Thyroid gland (tissue), 4 donors: ENCODE data around the gene MAGOHB. TPM values are rescaled to one million over a fixed set of nuclear protein-coding genes. Genes with fewer than 3 reads are reported as not detected.

Experiments
- DNase-seq, 2 donors: peaks; one replicate each; pipeline ENCODE4 v3.0.0-alpha.2; 2019
- H3K27ac ChIP-seq, 3 donors: fragments of 200-600 bp; sonication (generic); 1 replicate in 2 of 3; 2 replicates in 1 of 3; pipeline ENCODE4 v1.5.1; 2016 to 2019; ENCODE audit warnings: mild to moderate bottlenecking in 1 of 3, moderate library complexity in 1 of 3
- H3K27me3 ChIP-seq: fragments of 200-600 bp; sonication (generic); one replicate; pipeline ENCODE4 v1.5.1; 2019
- H3K36me3 ChIP-seq, 2 donors: fragments of 200-600 bp; sonication (generic); one replicate each; pipeline ENCODE4 v1.5.1; 2016 to 2019
- H3K4me1 ChIP-seq, 2 donors: fragments of 200-600 bp; sonication (generic); one replicate each; pipeline ENCODE4 v1.5.1; 2017 to 2019
- H3K4me3 ChIP-seq, 3 donors: fragments of 200-600 bp; sonication (generic); replicated peaks in 1 of 3; 1 replicate in 2 of 3; 2 replicates in 1 of 3; pipeline ENCODE4 v1.5.1; 2016; ENCODE audit warnings: mild to moderate bottlenecking in 1 of 3
- H3K9me3 ChIP-seq: fragments of 200-600 bp; sonication (generic); one replicate; pipeline ENCODE4 v1.5.1; 2017
- POLR2A ChIP-seq, 2 donors: fragments of 450-650 bp; IDR thresholded peaks; one replicate each; pipeline ENCODE4 v1.6.1; 2017; ENCODE audit warnings: antibody characterized with exemption in 2 of 2, mild to moderate bottlenecking in 2 of 2, moderate library complexity in 1 of 2
- WGBS, 2 donors: methylation state at CpG; one replicate each; pipeline ENCODE4 v1.1.5; 2017; 5-methylcytosine and 5-hydroxymethylcytosine counted together
- intact Hi-C: fragments of 100-400 bp; cut with DNase I; formaldehyde crosslinking; loops from one replicate; pipeline ENCODE4 v1.15.1; 2023
- total RNA-seq, 4 donors: library from RNA; depleted of rRNA; stranded (reverse); fragments of >200 nt; gene quantifications; one replicate each; pipeline ENCODE4 v1.2.3, GENCODE V29; 2016
- TF ChIP-seq, protein P1 (sequence below), 6 experiments: fragments of 200-600 bp in 3 of 6; fragments of 450-650 bp in 3 of 6; sonication (generic) in 3 of 6; IDR thresholded peaks; one replicate each; pipeline ENCODE4 v1.5.1; 2016 to 2019; ENCODE audit warnings: antibody characterized with exemption in 6 of 6, mild to moderate bottlenecking in 2 of 6, inconsistent platforms in 1 of 6, moderate library complexity in 1 of 6

MAGOHB gene
- total RNA-seq, 4 donors from 2014 or later, result 13.1 to 17.4 (median 14.5) TPM

DNA sequence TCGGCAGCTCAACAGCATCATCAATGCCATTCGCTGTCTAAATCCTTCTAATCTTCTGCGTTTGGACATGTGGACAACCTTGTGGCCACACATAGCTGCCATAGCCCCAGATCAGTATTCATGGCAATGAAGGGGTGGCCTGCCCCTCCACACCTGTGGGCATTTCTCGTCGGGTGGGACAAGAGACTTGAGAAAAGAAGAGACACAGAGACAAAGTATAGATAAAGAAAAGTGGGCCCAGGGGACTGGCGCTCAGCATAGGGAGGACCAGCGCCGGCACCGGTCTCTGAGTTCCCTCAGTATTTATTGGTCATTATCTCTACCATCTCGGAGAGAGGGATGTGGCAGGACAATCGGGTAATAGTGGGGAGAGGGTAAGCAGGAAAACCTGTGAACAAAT is 42.3 kb downstream of the MAGOHB start:
- 68 to 84% methylated on average over 11 of the region's 11 CpGs for WGBS, 2 donors
- H3K9me3 ChIP-seq, result no peaks in the 10 kb centered on the region
- H3K4me3 ChIP-seq, result no peak overlapping the region
- H3K36me3 ChIP-seq, result no peaks in the 10 kb centered on the region
- DNase-seq, result no peak
- no peaks in the 10 kb centered on the region for H3K4me1 ChIP-seq
- H3K27ac ChIP-seq, result no peak overlapping the region
- TF ChIP-seq, protein P1, sequence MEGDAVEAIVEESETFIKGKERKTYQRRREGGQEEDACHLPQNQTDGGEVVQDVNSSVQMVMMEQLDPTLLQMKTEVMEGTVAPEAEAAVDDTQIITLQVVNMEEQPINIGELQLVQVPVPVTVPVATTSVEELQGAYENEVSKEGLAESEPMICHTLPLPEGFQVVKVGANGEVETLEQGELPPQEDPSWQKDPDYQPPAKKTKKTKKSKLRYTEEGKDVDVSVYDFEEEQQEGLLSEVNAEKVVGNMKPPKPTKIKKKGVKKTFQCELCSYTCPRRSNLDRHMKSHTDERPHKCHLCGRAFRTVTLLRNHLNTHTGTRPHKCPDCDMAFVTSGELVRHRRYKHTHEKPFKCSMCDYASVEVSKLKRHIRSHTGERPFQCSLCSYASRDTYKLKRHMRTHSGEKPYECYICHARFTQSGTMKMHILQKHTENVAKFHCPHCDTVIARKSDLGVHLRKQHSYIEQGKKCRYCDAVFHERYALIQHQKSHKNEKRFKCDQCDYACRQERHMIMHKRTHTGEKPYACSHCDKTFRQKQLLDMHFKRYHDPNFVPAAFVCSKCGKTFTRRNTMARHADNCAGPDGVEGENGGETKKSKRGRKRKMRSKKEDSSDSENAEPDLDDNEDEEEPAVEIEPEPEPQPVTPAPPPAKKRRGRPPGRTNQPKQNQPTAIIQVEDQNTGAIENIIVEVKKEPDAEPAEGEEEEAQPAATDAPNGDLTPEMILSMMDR (IDR thresholded peaks at IDR 0.05), result no peak
- TF ChIP-seq POLR2A (IDR thresholded peaks at IDR 0.05), result no peak
- intact Hi-C loops, result no loop called here
- no peaks in the 10 kb centered on the region for H3K27me3 ChIP-seq

DNA sequence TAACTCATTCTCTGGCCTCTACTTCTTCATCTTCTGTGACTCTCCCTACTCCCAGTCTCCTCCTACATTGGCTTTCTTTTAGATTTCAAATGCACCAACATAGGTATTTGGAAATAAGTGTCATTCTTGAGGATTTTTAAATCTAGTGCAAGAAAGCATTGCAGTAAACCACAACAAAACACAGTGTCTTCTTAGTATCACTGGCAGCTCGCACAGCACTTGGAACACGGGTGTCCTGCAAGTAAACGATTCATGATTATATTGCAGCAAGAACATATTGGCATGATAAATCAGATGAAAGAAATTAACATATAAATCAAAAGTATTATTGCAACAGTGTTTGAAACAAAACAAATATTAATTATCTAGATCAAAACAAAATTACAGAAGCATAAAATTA is 45.6 kb downstream of the MAGOHB start:
- no peak overlapping the region for H3K4me3 ChIP-seq
- no peaks in the 10 kb centered on the region for H3K27me3 ChIP-seq
- H3K4me1 ChIP-seq, result no peaks in the 10 kb centered on the region
- H3K9me3 ChIP-seq, result no peaks in the 10 kb centered on the region
- no peaks in the 10 kb centered on the region for H3K36me3 ChIP-seq
- no peak for TF ChIP-seq POLR2A (IDR thresholded peaks at IDR 0.05)
- TF ChIP-seq, protein P1 (IDR thresholded peaks at IDR 0.05), result no peak
- 88 to 89% methylated on average over 3 of the region's 3 CpGs for WGBS, 2 donors
- H3K27ac ChIP-seq, result no peak overlapping the region
- intact Hi-C loops, result no loop called here
- no peak for DNase-seq

DNA sequence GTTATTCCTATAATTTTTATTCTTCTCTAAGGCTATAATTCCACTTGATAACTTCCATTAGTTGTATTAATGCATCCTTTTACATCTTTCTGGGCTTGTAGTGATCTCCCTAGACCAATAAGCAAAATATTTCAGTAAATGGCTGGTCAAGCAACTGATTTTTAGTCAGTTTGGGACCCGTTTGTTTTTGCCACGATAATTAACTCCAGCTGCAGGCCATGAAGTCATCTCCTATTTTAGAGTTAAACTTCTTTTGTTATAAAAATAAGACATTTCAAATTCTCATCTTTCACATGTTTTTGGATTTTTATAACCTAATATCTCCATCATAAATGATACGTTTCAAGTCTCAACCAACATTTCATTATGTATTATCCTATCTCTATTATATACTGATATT is 49.4 kb downstream of the MAGOHB start:
- intact Hi-C loops, result loop anchor here (5.0 kb wide), 1 partner anchor 327 kb away; no protein-coding TSS in a partner anchor

DNA sequence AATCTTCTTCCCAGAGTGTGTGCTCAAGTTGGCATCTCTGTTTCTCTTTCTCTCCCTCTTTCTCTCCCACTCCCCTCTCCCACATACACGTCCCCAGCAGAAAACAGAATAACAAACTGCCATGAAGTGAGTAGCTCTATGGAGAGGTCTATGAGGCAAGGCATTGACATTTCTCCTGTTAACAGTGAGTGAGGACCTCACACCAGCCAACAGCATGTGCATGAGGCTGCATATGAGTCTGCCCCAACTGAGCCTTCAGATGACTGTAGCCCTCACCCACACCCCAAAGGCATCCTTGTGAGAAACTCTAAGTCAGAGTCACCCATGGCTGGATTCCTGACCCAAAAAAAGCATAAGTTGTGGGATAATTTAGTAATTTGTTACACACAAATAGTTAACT is 50.4 kb downstream of the MAGOHB start:
- no peak overlapping the region for H3K27ac ChIP-seq
- no peak for TF ChIP-seq POLR2A (IDR thresholded peaks at IDR 0.05)
- TF ChIP-seq, protein P1 (IDR thresholded peaks at IDR 0.05), result no peak
- H3K4me3 ChIP-seq, result no peak overlapping the region
- no peaks in the 10 kb centered on the region for H3K27me3 ChIP-seq
- no peaks in the 10 kb centered on the region for H3K9me3 ChIP-seq
- intact Hi-C loops, result loop anchor here (5.0 kb wide), 1 partner anchor 326 kb away; no protein-coding TSS in a partner anchor
- no peak for DNase-seq
- WGBS, 2 donors, result 77 to 80% methylated on average over 1 of the region's 1 CpG
- no peaks in the 10 kb centered on the region for H3K4me1 ChIP-seq
- no peaks in the 10 kb centered on the region for H3K36me3 ChIP-seq

More for the DNA sequence above, 49.4 kb downstream of the MAGOHB start:
- no peaks in the 10 kb centered on the region for H3K36me3 ChIP-seq
- no peaks in the 10 kb centered on the region for H3K27me3 ChIP-seq
- H3K9me3 ChIP-seq, result no peaks in the 10 kb centered on the region
- TF ChIP-seq POLR2A (IDR thresholded peaks at IDR 0.05), result no peak
- TF ChIP-seq, protein P1 (IDR thresholded peaks at IDR 0.05), result no peak
- 71 to 75% methylated on average over 3 of the region's 3 CpGs for WGBS, 2 donors
- H3K4me1 ChIP-seq, result no peaks in the 10 kb centered on the region
- H3K27ac ChIP-seq, result no peak overlapping the region
- DNase-seq, result no peak
- H3K4me3 ChIP-seq, result no peak overlapping the region

DNA sequence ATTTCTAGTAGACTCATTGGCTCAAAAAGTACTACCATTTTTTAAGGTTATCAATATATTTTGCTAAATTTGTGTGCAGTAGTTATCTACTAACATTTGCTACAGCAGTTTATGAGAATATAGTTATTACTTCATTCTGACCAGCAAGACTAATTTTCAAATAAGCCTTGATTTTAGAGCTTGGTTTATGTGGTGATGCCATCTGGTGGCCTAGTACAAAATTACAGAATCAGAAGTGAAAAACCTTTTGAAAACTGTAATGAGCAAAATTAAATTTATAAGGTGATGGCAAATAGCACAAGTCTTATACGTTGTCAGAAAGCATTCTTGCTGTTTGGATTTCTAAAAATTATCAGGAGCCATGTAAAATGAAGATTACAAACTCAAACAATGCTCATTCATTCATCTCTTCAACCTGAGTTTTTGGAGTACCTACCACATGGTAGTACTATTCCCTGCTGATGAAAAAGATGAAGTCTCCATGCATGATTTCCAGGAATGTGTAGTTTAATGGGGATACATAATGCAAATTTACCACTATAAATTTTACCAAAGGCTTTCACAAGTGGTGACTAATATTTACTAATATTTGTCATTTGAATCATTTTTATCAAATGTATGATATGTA is 51.0 kb downstream of the MAGOHB start:
- H3K4me3 ChIP-seq, result no peak overlapping the region
- no peaks in the 10 kb centered on the region for H3K4me1 ChIP-seq
- no peaks in the 10 kb centered on the region for H3K36me3 ChIP-seq
- DNase-seq, result no peak
- 0% methylated on average over 1 of the region's 1 CpG for WGBS, 2 donors
- no peaks in the 10 kb centered on the region for H3K9me3 ChIP-seq
- H3K27me3 ChIP-seq, result no peaks in the 10 kb centered on the region
- intact Hi-C loops, result loop anchor here (5.0 kb wide), 1 partner anchor 325 kb away; no protein-coding TSS in a partner anchor
- H3K27ac ChIP-seq, result no peak overlapping the region
- TF ChIP-seq POLR2A (IDR thresholded peaks at IDR 0.05), result no peak
- TF ChIP-seq, protein P1 (IDR thresholded peaks at IDR 0.05), result peak in 5 of 6 experiments; percentile 32 to 75 (median 65)
